Fibroblast of mammary gland (primary cell): Measurements from ENCODE around the gene BCL7B.

ENCODE experiments used
- DNase-seq: peaks from one replicate; pipeline ENCODE4 v3.0.0-alpha.2; 2010; ENCODE audit warnings: low read depth
- H3K4me3 ChIP-seq: 2 replicates; pipeline ENCODE4 v1.5.1; 2011; ENCODE audit warnings: low read depth, mild to moderate bottlenecking, low read length, moderate library complexity; ENCODE audit not compliant: control insufficient read depth
- TF ChIP-seq, protein P1 (sequence below): conservative IDR thresholded peaks from 2 replicates; pipeline ENCODE4 v1.5.1; 2011; ENCODE audit warnings: low read depth, low read length, inconsistent platforms; ENCODE audit not compliant: control insufficient read depth, insufficient read depth

BCL7B gene

DNA sequence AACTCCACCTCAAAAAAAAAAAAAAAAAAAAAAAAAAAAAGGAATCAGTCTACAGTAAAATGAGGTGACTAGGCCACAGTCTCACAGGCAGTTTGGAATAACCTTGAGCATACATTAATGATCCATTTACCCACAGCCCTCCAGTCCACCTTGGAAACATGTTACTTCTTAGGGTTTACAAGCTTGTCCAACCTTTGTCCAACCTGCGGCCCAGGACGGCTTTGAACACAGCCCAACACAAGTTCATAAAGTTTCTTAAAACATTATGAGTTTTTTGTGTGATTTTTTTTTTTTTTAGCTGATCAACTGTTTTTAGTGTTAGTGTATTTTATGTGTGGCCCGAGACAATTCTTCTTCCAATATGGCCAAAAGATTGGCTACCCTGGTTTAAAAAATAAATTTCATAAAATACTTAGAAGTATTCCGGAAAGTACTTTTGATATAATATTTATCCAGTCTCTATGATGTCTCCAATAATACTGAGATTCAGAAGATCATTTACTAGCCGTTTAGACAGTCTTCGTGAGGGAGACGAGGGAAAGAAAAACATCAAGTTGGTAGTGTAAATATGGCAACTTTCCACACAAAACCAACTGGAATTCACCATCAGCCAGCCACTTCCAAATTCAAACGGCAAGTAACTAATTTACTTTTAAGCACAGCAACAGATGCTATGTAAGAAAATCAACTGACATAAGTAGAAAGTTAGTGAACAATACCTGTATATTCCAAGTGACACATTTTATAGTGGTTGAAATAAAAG lies 45.3 kb downstream of the BCL7B start:
- H3K4me3 ChIP-seq = no peak overlapping the region
- TF ChIP-seq, protein P1, sequence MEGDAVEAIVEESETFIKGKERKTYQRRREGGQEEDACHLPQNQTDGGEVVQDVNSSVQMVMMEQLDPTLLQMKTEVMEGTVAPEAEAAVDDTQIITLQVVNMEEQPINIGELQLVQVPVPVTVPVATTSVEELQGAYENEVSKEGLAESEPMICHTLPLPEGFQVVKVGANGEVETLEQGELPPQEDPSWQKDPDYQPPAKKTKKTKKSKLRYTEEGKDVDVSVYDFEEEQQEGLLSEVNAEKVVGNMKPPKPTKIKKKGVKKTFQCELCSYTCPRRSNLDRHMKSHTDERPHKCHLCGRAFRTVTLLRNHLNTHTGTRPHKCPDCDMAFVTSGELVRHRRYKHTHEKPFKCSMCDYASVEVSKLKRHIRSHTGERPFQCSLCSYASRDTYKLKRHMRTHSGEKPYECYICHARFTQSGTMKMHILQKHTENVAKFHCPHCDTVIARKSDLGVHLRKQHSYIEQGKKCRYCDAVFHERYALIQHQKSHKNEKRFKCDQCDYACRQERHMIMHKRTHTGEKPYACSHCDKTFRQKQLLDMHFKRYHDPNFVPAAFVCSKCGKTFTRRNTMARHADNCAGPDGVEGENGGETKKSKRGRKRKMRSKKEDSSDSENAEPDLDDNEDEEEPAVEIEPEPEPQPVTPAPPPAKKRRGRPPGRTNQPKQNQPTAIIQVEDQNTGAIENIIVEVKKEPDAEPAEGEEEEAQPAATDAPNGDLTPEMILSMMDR = no peak
- no peak for DNase-seq

DNA sequence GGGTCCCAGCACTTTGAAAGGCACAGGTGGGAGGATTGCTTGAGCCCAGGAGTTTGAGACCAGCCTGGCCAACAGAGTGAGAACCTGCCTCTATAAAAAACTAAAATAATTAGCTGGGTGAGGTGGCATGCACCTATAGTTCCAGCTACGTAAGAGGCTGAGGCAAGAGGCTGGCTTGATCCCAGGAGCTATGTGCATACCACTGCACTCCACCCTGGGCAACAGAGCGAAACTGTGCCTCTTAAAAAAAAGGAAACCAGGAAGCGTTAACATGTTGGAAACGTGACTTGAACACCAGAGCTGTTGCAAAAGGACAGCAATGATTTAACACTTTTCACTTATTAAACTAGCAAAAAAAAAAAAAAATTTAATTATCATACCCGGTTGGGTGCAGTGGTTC lies 48.0 kb downstream of the BCL7B start:
- TF ChIP-seq, protein P1 = no peak
- H3K4me3 ChIP-seq = no peak overlapping the region
- no peak for DNase-seq

DNA sequence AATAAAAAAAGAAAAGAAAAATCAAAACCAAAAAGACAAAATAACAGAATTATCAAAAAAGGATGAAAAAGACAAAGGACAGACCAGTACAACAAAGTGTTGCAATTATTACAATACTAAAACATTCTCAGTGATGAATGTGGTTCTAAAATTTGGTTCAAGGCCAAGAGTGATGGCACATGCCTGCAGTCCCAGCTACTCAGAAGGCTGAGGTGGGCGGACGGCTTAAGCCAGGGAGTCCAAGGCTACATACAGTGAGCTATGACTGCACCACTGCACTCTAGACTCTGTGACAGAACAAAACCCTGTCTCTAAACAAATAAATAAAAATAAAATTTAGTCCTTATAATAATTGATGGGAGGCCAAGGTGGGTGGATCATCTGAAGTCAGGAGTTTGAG lies 49.9 kb downstream of the BCL7B start:
- DNase-seq = peak; percentile 8
- TF ChIP-seq, protein P1 = no peak
- no peak overlapping the region for H3K4me3 ChIP-seq

DNA sequence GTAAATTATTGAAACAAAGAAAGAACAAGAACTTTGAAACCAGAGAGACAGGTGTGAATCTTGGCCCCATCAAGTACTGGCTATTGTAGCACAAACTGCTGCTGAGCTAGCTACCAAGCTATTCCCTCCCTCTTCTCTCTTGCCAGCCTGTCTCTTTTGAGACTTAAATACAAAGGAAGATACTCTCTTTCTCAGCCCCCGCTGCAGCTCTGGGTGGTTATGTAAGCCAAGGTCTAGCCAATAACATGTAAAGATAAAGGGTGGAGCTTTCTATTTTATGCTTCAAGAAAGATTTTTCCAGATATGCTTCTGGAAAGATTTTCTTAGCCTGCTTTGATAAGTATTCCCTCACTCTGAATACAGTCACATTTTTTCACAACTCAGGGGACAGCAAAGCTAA lies 52.6 kb downstream of the BCL7B start:
- no peak overlapping the region for H3K4me3 ChIP-seq
- TF ChIP-seq, protein P1 = no peak
- DNase-seq = no peak

DNA sequence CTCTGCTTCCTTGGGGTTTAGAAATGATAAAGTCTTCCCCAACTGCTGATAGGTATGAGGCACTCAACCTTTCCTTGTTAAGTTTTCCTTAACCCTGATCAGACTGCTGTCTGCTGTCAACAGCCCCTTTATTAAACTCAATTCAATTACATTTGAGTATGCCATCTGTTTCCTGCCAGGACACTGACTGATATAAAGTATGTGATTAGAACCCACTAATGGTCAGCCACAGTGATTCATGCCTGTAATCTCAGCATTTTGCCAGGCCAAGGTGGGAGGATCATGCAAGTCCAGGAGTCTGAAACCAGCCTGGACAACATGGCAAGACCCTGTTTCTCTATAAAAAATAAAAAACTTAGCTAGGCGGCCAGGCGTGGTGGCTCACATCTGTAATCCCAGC lies 53.5 kb downstream of the BCL7B start:
- TF ChIP-seq, protein P1 = no peak
- no peak overlapping the region for H3K4me3 ChIP-seq
- peak; percentile 11 for DNase-seq

DNA sequence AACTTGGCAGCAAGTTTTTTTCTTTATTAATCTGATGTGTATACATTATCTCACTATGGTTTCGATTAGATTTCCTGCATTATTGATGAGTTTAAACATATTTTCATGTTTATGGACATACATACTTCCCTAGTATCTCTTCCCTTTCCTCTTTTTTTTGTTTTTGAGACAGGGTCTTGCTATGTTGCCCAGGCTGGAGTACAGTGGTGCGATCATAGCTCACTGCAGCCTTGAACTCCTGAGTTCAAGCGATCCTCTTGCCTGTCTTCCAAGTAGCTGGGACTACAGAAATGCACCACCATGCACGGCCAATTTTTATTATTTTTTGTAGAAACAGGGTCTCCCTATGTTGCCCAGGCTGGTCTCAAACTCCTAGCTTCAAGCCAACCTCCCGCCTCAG lies 54.3 kb downstream of the BCL7B start:
- no peak for DNase-seq
- no peak overlapping the region for H3K4me3 ChIP-seq
- TF ChIP-seq, protein P1 = no peak
